ENCODE results near the gene DRD5. TPM values are rescaled to one million over a fixed set of nuclear protein-coding genes. Genes with fewer than 3 reads are reported as not detected.
"Not testable (repeated sequence)": the region's sequence is repeated elsewhere in the genome, so short reads cannot be mapped to it uniquely, and the experiment has no call there.

DRD5 gene
- total RNA-seq: not detected
- long read RNA-seq: 0 reads

- no peak for DNase-seq
- Histone ChIP-seq H3K9me3 (replicated peaks) (no peaks in the 10 kb centered on the region), H3K36me3 (no peaks in the 10 kb centered on the region), H3K27me3 (ENCODE audit: low read depth) (peaks cover 82% of the 10 kb centered on the region), H3K4me1 (peaks cover 4% of the 10 kb centered on the region), H3K27ac (replicated peaks) (no peak within 1 kb of the TSS), H3K4me3 (peak within 1 kb of the TSS; percentile 47)
- intact Hi-C loops (cut with micrococcal nuclease): no loop called here
- no peak for TF ChIP-seq CTCF (IDR thresholded peaks at IDR 0.05; ENCODE audit: borderline replicate concordance)
Observed at GRCh38 chr4:9781343-9782135, at the start of gene DRD5. Gene DRD5, plus strand, starts transcription at chr4:9781634. Its CDS starts 396 bp downstream, at chr4:9782030.

GRCh38 chr4:9732256-9732655 lies 49.2 kb upstream of the DRD5 start:
- H3K4me3 ChIP-seq; H3K27me3 ChIP-seq (ENCODE audit: low read depth); intact Hi-C loops (cut with micrococcal nuclease); H3K36me3 ChIP-seq; DNase-seq; H3K4me1 ChIP-seq; H3K9me3 ChIP-seq (replicated peaks); H3K27ac ChIP-seq (replicated peaks): not testable (repeated sequence)

- H3K36me3 ChIP-seq: no peaks in the 10 kb centered on the region
- no peak for TF ChIP-seq CTCF (IDR thresholded peaks at IDR 0.05; ENCODE audit: borderline replicate concordance)
Observed at GRCh38 chr4:9735515-9735914, 45.9 kb upstream of the DRD5 start.

GRCh38 chr4:9737280-9737679 lies 44.2 kb upstream of the DRD5 start:
- H3K9me3 ChIP-seq (replicated peaks); intact Hi-C loops (cut with micrococcal nuclease); H3K36me3 ChIP-seq; H3K4me1 ChIP-seq; H3K4me3 ChIP-seq; H3K27ac ChIP-seq (replicated peaks); DNase-seq: not testable (repeated sequence)
- peaks cover 16% of the 10 kb centered on the region for H3K27me3 ChIP-seq (ENCODE audit: low read depth)

More at GRCh38 chr4:9735515-9735914, 45.9 kb upstream of the DRD5 start:
- DNase-seq: no peak
- Histone ChIP-seq H3K4me1 (no peaks in the 10 kb centered on the region), H3K4me3 (no peak overlapping the region), H3K27me3 (ENCODE audit: low read depth) (peaks cover 9% of the 10 kb centered on the region), H3K9me3 (replicated peaks) (no peaks in the 10 kb centered on the region), H3K27ac (replicated peaks) (no peak overlapping the region)
- intact Hi-C loops (cut with micrococcal nuclease): no loop called here

GRCh38 chr4:9743789-9744188 lies 37.6 kb upstream of the DRD5 start:
- H3K4me3 ChIP-seq; H3K27ac ChIP-seq (replicated peaks); intact Hi-C loops (cut with micrococcal nuclease); DNase-seq; H3K9me3 ChIP-seq (replicated peaks); H3K36me3 ChIP-seq; H3K4me1 ChIP-seq: not testable (repeated sequence)
- H3K27me3 ChIP-seq (ENCODE audit: low read depth): peaks cover 25% of the 10 kb centered on the region

GRCh38 chr4:9745782-9746181 lies 35.7 kb upstream of the DRD5 start:
- Histone ChIP-seq H3K4me1 (no peaks in the 10 kb centered on the region), H3K27ac (replicated peaks) (no peak overlapping the region), H3K9me3 (replicated peaks) (no peaks in the 10 kb centered on the region), H3K27me3 (ENCODE audit: low read depth) (peaks cover 14% of the 10 kb centered on the region), H3K4me3 (no peak overlapping the region), H3K36me3 (no peaks in the 10 kb centered on the region)
- DNase-seq: no peak
- no peak for TF ChIP-seq CTCF (IDR thresholded peaks at IDR 0.05; ENCODE audit: borderline replicate concordance)
- intact Hi-C loops (cut with micrococcal nuclease): no loop called here

- no peak for TF ChIP-seq CTCF (IDR thresholded peaks at IDR 0.05; ENCODE audit: borderline replicate concordance)
- intact Hi-C loops (cut with micrococcal nuclease): no loop called here
- Histone ChIP-seq H3K9me3 (replicated peaks) (no peaks in the 10 kb centered on the region), H3K4me3 (no peak overlapping the region), H3K36me3 (no peaks in the 10 kb centered on the region), H3K27me3 (ENCODE audit: low read depth) (peaks cover 19% of the 10 kb centered on the region), H3K4me1 (no peaks in the 10 kb centered on the region), H3K27ac (replicated peaks) (no peak overlapping the region)
- DNase-seq: no peak
Observed at GRCh38 chr4:9758641-9759317, 22.7 kb upstream of the DRD5 start.

All from left ventricle myocardium inferior (tissue), 1 donor.